GM12892 (cell line): ENCODE data around the gene CORO2A.

Experiments used
- POLR2A ChIP-seq: IDR thresholded peaks from 2 replicates; pipeline ENCODE4 v1.6.1; 2011; ENCODE audit warnings: low read depth, low read length, control low read depth
- POLR2AphosphoS5 ChIP-seq: IDR thresholded peaks from 2 replicates; pipeline ENCODE4 v1.6.1; 2011; ENCODE audit warnings: low read depth, low read length, control low read depth

DNA sequence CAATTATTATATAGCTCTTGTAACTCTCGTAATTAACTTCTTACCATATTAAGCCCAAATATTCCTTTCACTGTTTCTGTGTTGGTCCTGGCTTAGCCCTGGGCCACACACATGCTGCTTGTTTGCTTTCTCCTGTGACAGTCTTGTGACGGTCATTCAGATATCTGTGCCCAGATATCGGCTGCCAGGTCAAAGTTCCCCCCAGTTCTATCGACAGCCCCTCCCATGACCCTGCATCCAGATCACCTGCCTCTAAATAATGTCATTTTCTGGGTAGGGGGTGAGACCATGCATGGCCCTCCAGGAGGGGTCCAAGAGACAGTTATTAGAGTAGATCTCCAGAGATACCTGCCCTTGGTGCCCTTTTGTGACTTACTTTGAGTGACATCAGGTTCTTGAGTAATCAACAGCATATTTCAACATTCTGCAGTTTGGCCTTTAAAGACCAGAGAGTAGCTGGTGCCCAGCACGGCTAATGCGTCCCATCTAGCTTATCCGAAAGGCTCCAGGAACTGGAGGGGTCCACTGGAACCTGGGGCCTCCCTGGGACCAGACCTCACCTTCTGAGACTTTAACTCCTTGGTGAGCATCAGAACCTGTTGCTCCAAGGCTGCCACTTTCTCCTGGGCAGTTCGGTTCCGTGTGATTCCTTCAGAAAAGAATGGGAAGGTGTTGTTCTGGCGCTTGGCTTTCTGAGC, 36.1 kb upstream of the CORO2A start:
- no peak for TF ChIP-seq POLR2AphosphoS5
- no peak for TF ChIP-seq POLR2A
